A549 treated with GW870086 at 1 μM for 4 hours (cell line): Measurements from ENCODE around the gene PRR35. TPM values are rescaled to one million over a fixed set of nuclear protein-coding genes. Genes with fewer than 3 reads are reported as not detected.

ENCODE experiments used
- total RNA-seq: library from RNA; stranded (reverse); fragments of 200-300 nt; extraction: Qiagen RNA extraction; gene quantifications from 5 replicates; pipeline ENCODE4 v1.2.3, GENCODE V29; 2022; ENCODE audit warnings: low read depth

PRR35 gene
- total RNA-seq = 0.13 to 0.22 TPM (median 0.17 TPM) in 4 of 5 replicates, not detected in the other

GRCh38 chr16:560204-560700, at the start of gene PRR35:
TSS of gene PRR35 (plus strand) at chr16:560394. CDS start at chr16:563295, 2,901 bp downstream.

GRCh38 chr16:527015-527903, 32.9 kb upstream of the PRR35 start, which contains the start of gene CAPN15:
TSS of gene CAPN15 (plus strand) at chr16:527712. CDS start at chr16:546839, 19,127 bp downstream.

GRCh38 chr16:566475-567372, 6.5 kb downstream of the PRR35 start, which contains the start of gene NHLRC4:
TSS of gene NHLRC4 (plus strand) at chr16:567005. CDS start at chr16:568048, 1,043 bp downstream.

GRCh38 chr16:569445-570254, 9.5 kb downstream of the PRR35 start, which contains the start of gene PIGQ:
TSS of gene PIGQ (plus strand) at chr16:569968. CDS start at chr16:574075, 4,107 bp downstream.

GRCh38 chr16:589658-590187, 29.5 kb downstream of the PRR35 start, which contains the start of gene RAB40C:
TSS of gene RAB40C (plus strand) at chr16:590066. CDS start at chr16:590292, 226 bp downstream.

Other genes with a start within 250 kb of the PRR35 start
- gene AXIN1, start 207.7 kb upstream of the PRR35 start, total RNA-seq = 27.7 to 34.1 TPM (median 31.6 TPM) in 5 replicates
- gene MRPL28, start 189.9 kb upstream of the PRR35 start, total RNA-seq = 114 to 136 TPM (median 133 TPM) in 5 replicates
- gene PGAP6, start 178.4 kb upstream of the PRR35 start, total RNA-seq = 26.6 to 39.6 TPM (median 35.5 TPM) in 5 replicates
- 291 to 435 TPM (median 419 TPM) in 5 replicates for gene NME4, start 163.2 kb upstream of the PRR35 start, total RNA-seq
- 21.2 to 29.8 TPM (median 27.7 TPM) in 5 replicates for gene DECR2, start 158.5 kb upstream of the PRR35 start, total RNA-seq
- 24.0 to 30.6 TPM (median 26.9 TPM) in 5 replicates for gene RAB11FIP3, start 134.7 kb upstream of the PRR35 start, total RNA-seq
- gene CAPN15, start 32.7 kb upstream of the PRR35 start, total RNA-seq = 44.2 to 76.6 TPM (median 71.4 TPM) in 5 replicates
- 0.15 to 0.51 TPM (median 0.29 TPM) in 5 replicates for gene NHLRC4, start 6.6 kb downstream of the PRR35 start, total RNA-seq
- gene PIGQ, start 9.6 kb downstream of the PRR35 start, total RNA-seq = 33.1 to 39.4 TPM (median 38.6 TPM) in 5 replicates
- gene RAB40C, start 29.7 kb downstream of the PRR35 start, total RNA-seq = 12.8 to 19.7 TPM (median 16.9 TPM) in 5 replicates
- 0.06 to 0.19 TPM (median 0.14 TPM) in 5 replicates for gene WFIKKN1, start 70.6 kb downstream of the PRR35 start, total RNA-seq
- 90.6 to 140 TPM (median 135 TPM) in 5 replicates for gene METTL26, start 75.9 kb downstream of the PRR35 start, total RNA-seq
- gene MCRIP2, start 81.4 kb downstream of the PRR35 start, total RNA-seq = 22.6 to 48.4 TPM (median 39.2 TPM) in 5 replicates
- 17.6 to 28.0 TPM (median 27.2 TPM) in 5 replicates for gene WDR90, start 89.0 kb downstream of the PRR35 start, total RNA-seq
- gene RHOT2, start 107.7 kb downstream of the PRR35 start, total RNA-seq = 64.2 to 101 TPM (median 94.6 TPM) in 5 replicates
- 0.56 to 1.4 TPM (median 1.3 TPM) in 5 replicates for gene RHBDL1, start 115.3 kb downstream of the PRR35 start, total RNA-seq
- 86.9 to 131 TPM (median 117 TPM) in 5 replicates for gene STUB1, start 120.0 kb downstream of the PRR35 start, total RNA-seq
- gene JMJD8, start 123.9 kb downstream of the PRR35 start, total RNA-seq = 63.9 to 81.6 TPM (median 78.7 TPM) in 5 replicates
- gene WDR24, start 130.0 kb downstream of the PRR35 start, total RNA-seq = 4.2 to 6.3 TPM (median 5.8 TPM) in 5 replicates
- gene FBXL16, start 145.4 kb downstream of the PRR35 start, total RNA-seq = 5.4 to 11.7 TPM (median 7.4 TPM) in 5 replicates
- 82.0 to 226 TPM (median 208 TPM) in 5 replicates for gene METRN, start 154.7 kb downstream of the PRR35 start, total RNA-seq
- 35.3 to 65.1 TPM (median 57.7 TPM) in 5 replicates for gene ANTKMT, start 160.8 kb downstream of the PRR35 start, total RNA-seq
- 4.2 to 7.7 TPM (median 5.6 TPM) in 5 replicates for gene CCDC78, start 166.0 kb downstream of the PRR35 start, total RNA-seq
- gene HAGHL, start 166.7 kb downstream of the PRR35 start, total RNA-seq = 15.2 to 20.6 TPM (median 18.0 TPM) in 5 replicates
- gene CIAO3, start 180.6 kb downstream of the PRR35 start, total RNA-seq = 20.2 to 27.9 TPM (median 25.3 TPM) in 5 replicates
- 2.1 to 4.3 TPM (median 3.2 TPM) in 5 replicates for gene MSLN, start 200.3 kb downstream of the PRR35 start, total RNA-seq
- gene RPUSD1, start 228.0 kb downstream of the PRR35 start, total RNA-seq = 38.8 to 57.7 TPM (median 50.0 TPM) in 5 replicates
- 14.8 to 28.8 TPM (median 24.9 TPM) in 5 replicates for gene CHTF18, start 228.2 kb downstream of the PRR35 start, total RNA-seq
- not detected in 5 replicates for gene GNG13, start 240.3 kb downstream of the PRR35 start, total RNA-seq